ENCODE data around the gene RIPOR3.

DNA sequence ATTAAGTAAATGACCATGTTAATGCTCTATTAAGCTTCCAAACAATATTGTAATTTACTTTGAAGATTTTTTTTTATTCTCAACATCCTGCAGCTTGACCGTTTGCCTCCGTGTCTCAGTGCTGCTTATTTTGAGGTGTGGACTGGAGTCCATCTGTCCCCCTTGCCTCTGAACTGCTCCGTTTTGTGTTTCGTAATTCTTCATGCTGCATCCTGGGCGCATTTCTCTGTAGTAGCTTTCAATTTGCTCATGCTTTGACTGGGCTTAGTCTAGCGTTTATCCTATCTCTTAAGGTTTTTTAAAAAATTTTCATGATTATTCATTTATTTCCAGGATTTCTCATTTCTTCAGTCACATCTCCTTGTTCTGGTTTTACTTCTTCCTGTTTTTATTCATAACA is 143.4 kb downstream of the RIPOR3 start:
- TF ChIP-seq, protein P1, sequence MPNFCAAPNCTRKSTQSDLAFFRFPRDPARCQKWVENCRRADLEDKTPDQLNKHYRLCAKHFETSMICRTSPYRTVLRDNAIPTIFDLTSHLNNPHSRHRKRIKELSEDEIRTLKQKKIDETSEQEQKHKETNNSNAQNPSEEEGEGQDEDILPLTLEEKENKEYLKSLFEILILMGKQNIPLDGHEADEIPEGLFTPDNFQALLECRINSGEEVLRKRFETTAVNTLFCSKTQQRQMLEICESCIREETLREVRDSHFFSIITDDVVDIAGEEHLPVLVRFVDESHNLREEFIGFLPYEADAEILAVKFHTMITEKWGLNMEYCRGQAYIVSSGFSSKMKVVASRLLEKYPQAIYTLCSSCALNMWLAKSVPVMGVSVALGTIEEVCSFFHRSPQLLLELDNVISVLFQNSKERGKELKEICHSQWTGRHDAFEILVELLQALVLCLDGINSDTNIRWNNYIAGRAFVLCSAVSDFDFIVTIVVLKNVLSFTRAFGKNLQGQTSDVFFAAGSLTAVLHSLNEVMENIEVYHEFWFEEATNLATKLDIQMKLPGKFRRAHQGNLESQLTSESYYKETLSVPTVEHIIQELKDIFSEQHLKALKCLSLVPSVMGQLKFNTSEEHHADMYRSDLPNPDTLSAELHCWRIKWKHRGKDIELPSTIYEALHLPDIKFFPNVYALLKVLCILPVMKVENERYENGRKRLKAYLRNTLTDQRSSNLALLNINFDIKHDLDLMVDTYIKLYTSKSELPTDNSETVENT (CRISPR knock-in tag; IDR thresholded peaks at IDR 0.05), result no peak
- no peak for TF ChIP-seq EP400 (IDR thresholded peaks at IDR 0.05)
- no peak for TF ChIP-seq ZNF274 (IDR thresholded peaks at IDR 0.05; ENCODE audit: borderline replicate concordance, low read depth, low read length)

All from K562 (cell line).